22Rv1 (cell line): ENCODE measurements around the gene TMEM184A.

Source experiments
- ZFX ChIP-seq: fragments of 450-650 bp; IDR thresholded peaks from 2 replicates; pipeline ENCODE4 v1.6.1; 2017; ENCODE audit warnings: antibody characterized with exemption, borderline replicate concordance
- TF ChIP-seq, protein P1 (sequence below): fragments of 450-650 bp; IDR thresholded peaks from 2 replicates; pipeline ENCODE4 v1.5.1; 2017; ENCODE audit warnings: mild to moderate bottlenecking

GRCh38 chr7:1535701-1536454, 20.1 kb downstream of the TMEM184A start:
- TF ChIP-seq, protein P1, sequence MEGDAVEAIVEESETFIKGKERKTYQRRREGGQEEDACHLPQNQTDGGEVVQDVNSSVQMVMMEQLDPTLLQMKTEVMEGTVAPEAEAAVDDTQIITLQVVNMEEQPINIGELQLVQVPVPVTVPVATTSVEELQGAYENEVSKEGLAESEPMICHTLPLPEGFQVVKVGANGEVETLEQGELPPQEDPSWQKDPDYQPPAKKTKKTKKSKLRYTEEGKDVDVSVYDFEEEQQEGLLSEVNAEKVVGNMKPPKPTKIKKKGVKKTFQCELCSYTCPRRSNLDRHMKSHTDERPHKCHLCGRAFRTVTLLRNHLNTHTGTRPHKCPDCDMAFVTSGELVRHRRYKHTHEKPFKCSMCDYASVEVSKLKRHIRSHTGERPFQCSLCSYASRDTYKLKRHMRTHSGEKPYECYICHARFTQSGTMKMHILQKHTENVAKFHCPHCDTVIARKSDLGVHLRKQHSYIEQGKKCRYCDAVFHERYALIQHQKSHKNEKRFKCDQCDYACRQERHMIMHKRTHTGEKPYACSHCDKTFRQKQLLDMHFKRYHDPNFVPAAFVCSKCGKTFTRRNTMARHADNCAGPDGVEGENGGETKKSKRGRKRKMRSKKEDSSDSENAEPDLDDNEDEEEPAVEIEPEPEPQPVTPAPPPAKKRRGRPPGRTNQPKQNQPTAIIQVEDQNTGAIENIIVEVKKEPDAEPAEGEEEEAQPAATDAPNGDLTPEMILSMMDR, result no peak
- TF ChIP-seq ZFX, result no peak
